ENCODE data around the gene TPST2.
"Not testable (repeated sequence)": the region's sequence is repeated elsewhere in the genome, so short reads cannot be mapped to it uniquely, and the experiment has no call there.

TPST2 gene

GRCh38 chr22:26545827-26546226, 44.1 kb downstream of the TPST2 start:
- Mint-ChIP-seq H3K4me1 (peaks cover 36% of the 10 kb centered on the region), H3K27me3 (no peaks in the 10 kb centered on the region), H3K4me3 (no peak overlapping the region), H3K9me3 (no peaks in the 10 kb centered on the region), H3K36me3 (peaks cover 11% of the 10 kb centered on the region), H3K27ac (peak overlapping the region; percentile 13)
- ATAC-seq: no peak

GRCh38 chr22:26545385-26545784, 44.5 kb downstream of the TPST2 start:
- no peak overlapping the region for H3K27ac Mint-ChIP-seq
- no peak for ATAC-seq
- peaks cover 15% of the 10 kb centered on the region for H3K36me3 Mint-ChIP-seq

GRCh38 chr22:26544489-26544888, 45.4 kb downstream of the TPST2 start:
- Mint-ChIP-seq H3K27me3 (no peaks in the 10 kb centered on the region), H3K27ac (peak overlapping the region; percentile 58), H3K9me3 (no peaks in the 10 kb centered on the region), H3K4me3 (no peak overlapping the region), H3K4me1 (peaks cover 30% of the 10 kb centered on the region), H3K36me3 (peaks cover 20% of the 10 kb centered on the region)
- ATAC-seq: no peak

More at GRCh38 chr22:26545385-26545784, 44.5 kb downstream of the TPST2 start:
- Mint-ChIP-seq H3K9me3 (no peaks in the 10 kb centered on the region), H3K4me1 (peaks cover 36% of the 10 kb centered on the region), H3K4me3 (no peak overlapping the region), H3K27me3 (no peaks in the 10 kb centered on the region)

GRCh38 chr22:26542831-26543230, 47.1 kb downstream of the TPST2 start:
- no peak for ATAC-seq
- Mint-ChIP-seq H3K9me3 (no peaks in the 10 kb centered on the region), H3K27ac (peak overlapping the region; percentile 58), H3K4me3 (no peak overlapping the region), H3K36me3 (peaks cover 29% of the 10 kb centered on the region), H3K4me1 (peaks cover 30% of the 10 kb centered on the region), H3K27me3 (no peaks in the 10 kb centered on the region)

- H3K27ac Mint-ChIP-seq: no peak overlapping the region
- H3K4me3 Mint-ChIP-seq: no peak overlapping the region
- peaks cover 28% of the 10 kb centered on the region for H3K36me3 Mint-ChIP-seq
- peaks cover 27% of the 10 kb centered on the region for H3K4me1 Mint-ChIP-seq
- no peaks in the 10 kb centered on the region for H3K27me3 Mint-ChIP-seq
- no peak for ATAC-seq
- H3K9me3 Mint-ChIP-seq: no peaks in the 10 kb centered on the region
Observed at GRCh38 chr22:26541167-26541819, 48.6 kb downstream of the TPST2 start.

GRCh38 chr22:26540119-26540518, 49.8 kb downstream of the TPST2 start:
- Mint-ChIP-seq H3K36me3 (peaks cover 23% of the 10 kb centered on the region), H3K9me3 (no peaks in the 10 kb centered on the region), H3K4me3 (no peak overlapping the region), H3K27ac (no peak overlapping the region), H3K4me1 (peaks cover 34% of the 10 kb centered on the region), H3K27me3 (no peaks in the 10 kb centered on the region)
- ATAC-seq: no peak

GRCh38 chr22:26536762-26537134, 53.2 kb downstream of the TPST2 start:
- Mint-ChIP-seq H3K9me3 (no peaks in the 10 kb centered on the region), H3K36me3 (peaks cover 24% of the 10 kb centered on the region), H3K27ac (peak overlapping the region; percentile 98), H3K4me3 (no peak overlapping the region), H3K27me3 (no peaks in the 10 kb centered on the region), H3K4me1 (peaks cover 40% of the 10 kb centered on the region)
- ATAC-seq: no peak

GRCh38 chr22:26536056-26536761, 53.7 kb downstream of the TPST2 start:
- H3K27me3 Mint-ChIP-seq: no peaks in the 10 kb centered on the region
- ATAC-seq: no peak

GRCh38 chr22:26535603-26535908, 54.4 kb downstream of the TPST2 start:
- H3K36me3 Mint-ChIP-seq: peaks cover 29% of the 10 kb centered on the region
- H3K4me3 Mint-ChIP-seq: peak overlapping the region; percentile 57

More at GRCh38 chr22:26536056-26536761, 53.7 kb downstream of the TPST2 start:
- Mint-ChIP-seq H3K9me3 (no peaks in the 10 kb centered on the region), H3K4me1 (peaks cover 40% of the 10 kb centered on the region), H3K27ac (peak overlapping the region; percentile 98), H3K4me3 (no peak overlapping the region), H3K36me3 (peaks cover 29% of the 10 kb centered on the region)

GRCh38 chr22:26534874-26535602, 54.9 kb downstream of the TPST2 start:
- peak; percentile 79 for ATAC-seq
- H3K4me3 Mint-ChIP-seq: peak overlapping the region; percentile 57
- H3K36me3 Mint-ChIP-seq: peaks cover 24% of the 10 kb centered on the region
- peak overlapping the region; percentile 98 for H3K27ac Mint-ChIP-seq
- peaks cover 40% of the 10 kb centered on the region for H3K4me1 Mint-ChIP-seq
- no peaks in the 10 kb centered on the region for H3K27me3 Mint-ChIP-seq
- no peaks in the 10 kb centered on the region for H3K9me3 Mint-ChIP-seq

More at GRCh38 chr22:26535603-26535908, 54.4 kb downstream of the TPST2 start:
- ATAC-seq: peak; percentile 86
- no peaks in the 10 kb centered on the region for H3K9me3 Mint-ChIP-seq
- no peaks in the 10 kb centered on the region for H3K27me3 Mint-ChIP-seq
- peak overlapping the region; percentile 98 for H3K27ac Mint-ChIP-seq
- H3K4me1 Mint-ChIP-seq: peaks cover 40% of the 10 kb centered on the region

GRCh38 chr22:26534171-26534855, 55.6 kb downstream of the TPST2 start:
- no peak overlapping the region for H3K4me3 Mint-ChIP-seq
- H3K27me3 Mint-ChIP-seq: no peaks in the 10 kb centered on the region
- H3K36me3 Mint-ChIP-seq: peaks cover 21% of the 10 kb centered on the region
- peaks cover 40% of the 10 kb centered on the region for H3K4me1 Mint-ChIP-seq
- no peaks in the 10 kb centered on the region for H3K9me3 Mint-ChIP-seq
- H3K27ac Mint-ChIP-seq: peak overlapping the region; percentile 98
- ATAC-seq: no peak

- no peak for ATAC-seq
- Mint-ChIP-seq H3K36me3 (peaks cover 24% of the 10 kb centered on the region), H3K27ac (no peak overlapping the region), H3K4me1 (peaks cover 20% of the 10 kb centered on the region), H3K27me3 (no peaks in the 10 kb centered on the region), H3K9me3 (no peaks in the 10 kb centered on the region), H3K4me3 (no peak overlapping the region)
Observed at GRCh38 chr22:26529345-26529744, 60.6 kb downstream of the TPST2 start.

GRCh38 chr22:26528518-26528917, 61.4 kb downstream of the TPST2 start:
- Mint-ChIP-seq H3K4me1 (peaks cover 16% of the 10 kb centered on the region), H3K36me3 (peaks cover 24% of the 10 kb centered on the region)
- H3K4me3 Mint-ChIP-seq, H3K27ac Mint-ChIP-seq, H3K27me3 Mint-ChIP-seq, ATAC-seq, H3K9me3 Mint-ChIP-seq: not testable (repeated sequence)

- no peak overlapping the region for H3K4me3 Mint-ChIP-seq
- no peak overlapping the region for H3K27ac Mint-ChIP-seq
- no peaks in the 10 kb centered on the region for H3K9me3 Mint-ChIP-seq
- H3K36me3 Mint-ChIP-seq: peaks cover 24% of the 10 kb centered on the region
- H3K4me1 Mint-ChIP-seq: peaks cover 13% of the 10 kb centered on the region
- H3K27me3 Mint-ChIP-seq: no peaks in the 10 kb centered on the region
- no peak for ATAC-seq
Observed at GRCh38 chr22:26527574-26528465, 62.1 kb downstream of the TPST2 start.
